CD4-positive, alpha-beta T cell treated with Interleukin-15 for 4 hours (primary cell): ENCODE results near the gene GDPD4.

Source experiments
- DNase-seq: peaks from one replicate; pipeline ENCODE4 v3.0.0-alpha.2; 2020; ENCODE audit warnings: low spot score

Gene GDPD4

GRCh38 chr11:77190331-77191075, 111.0 kb downstream of the GDPD4 start:
- no peak for DNase-seq

DNA sequence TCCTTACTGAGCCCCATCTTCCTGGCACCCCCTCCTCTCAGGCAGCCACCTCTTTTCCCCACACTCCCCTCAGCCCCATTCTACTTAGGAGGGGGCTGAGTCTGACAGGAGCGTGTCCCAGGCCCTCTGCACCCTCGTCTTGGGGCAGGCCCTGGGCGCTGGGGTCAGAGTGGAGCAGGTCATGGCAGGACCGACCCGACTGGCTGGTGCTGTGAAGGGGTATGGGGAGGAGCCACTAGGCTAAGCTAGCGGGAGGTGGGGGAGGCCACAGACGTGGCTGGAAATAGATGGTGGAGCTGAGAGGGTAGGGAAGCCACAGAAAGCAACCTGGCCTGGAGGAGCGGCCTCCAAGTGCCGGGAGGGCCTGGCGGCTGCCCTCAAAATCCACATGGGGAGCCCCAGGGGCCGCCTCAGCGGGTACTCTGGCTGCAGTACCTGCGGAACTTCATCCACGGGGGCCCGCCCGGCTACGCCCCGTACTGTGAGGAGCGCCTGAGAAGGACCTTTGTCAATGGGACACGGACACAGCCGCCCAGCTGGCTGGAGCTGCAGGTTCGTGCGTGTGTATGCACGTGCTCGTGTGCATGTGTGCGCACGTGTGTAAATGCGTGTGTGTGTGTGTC, 111.8 kb downstream of the GDPD4 start:
- DNase-seq, result no peak

DNA sequence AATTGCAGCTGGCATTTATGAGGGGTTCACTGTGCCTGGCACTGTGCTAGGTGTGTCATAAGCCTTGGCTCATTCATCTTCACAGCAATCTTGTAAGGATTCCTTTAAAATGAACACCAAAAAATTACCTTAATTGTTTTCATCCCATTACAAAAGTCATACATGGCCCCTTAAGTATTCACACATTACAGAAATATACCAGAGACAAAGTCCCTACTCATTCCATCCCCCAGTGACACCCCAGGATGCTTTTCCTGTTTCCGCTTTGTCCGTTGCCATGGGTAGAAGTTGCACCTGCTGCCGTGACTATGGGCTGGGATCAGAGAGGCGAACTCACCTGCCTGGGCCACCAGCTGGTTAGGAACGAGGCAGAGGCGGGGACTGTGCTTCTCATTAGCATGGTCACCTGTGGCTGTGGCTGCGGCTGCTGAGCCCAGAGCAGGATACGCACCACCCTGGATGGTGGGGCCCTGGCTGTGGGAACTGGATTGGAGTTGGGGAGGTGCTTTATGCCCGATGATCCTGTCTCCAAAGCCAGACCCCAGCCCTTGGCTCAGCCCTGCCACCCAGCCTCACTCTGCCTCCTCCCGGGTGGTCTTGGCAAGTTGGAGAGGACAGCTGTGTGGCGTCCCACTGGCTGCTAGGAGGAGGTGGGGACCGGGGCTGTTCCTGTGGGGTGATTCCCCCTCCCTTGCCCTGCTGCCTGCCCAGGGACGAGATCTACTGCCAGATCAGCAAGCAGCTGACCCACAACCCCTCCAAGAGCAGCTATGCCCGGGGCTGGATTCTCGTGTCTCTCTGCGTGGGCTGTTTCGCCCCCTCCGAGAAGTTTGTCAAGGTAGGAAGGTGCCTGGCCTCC, 112.6 kb downstream of the GDPD4 start:
- no peak for DNase-seq

- peak; percentile 56 for DNase-seq
Observed at GRCh38 chr11:77187776-77188632, 113.5 kb downstream of the GDPD4 start.

GRCh38 chr11:77187111-77187750, 114.3 kb downstream of the GDPD4 start:
- DNase-seq, result no peak

- DNase-seq, result no peak
Observed at GRCh38 chr11:77186302-77186701, 115.2 kb downstream of the GDPD4 start.

- DNase-seq, result no peak
Observed at GRCh38 chr11:77184136-77184860, 117.2 kb downstream of the GDPD4 start.

DNA sequence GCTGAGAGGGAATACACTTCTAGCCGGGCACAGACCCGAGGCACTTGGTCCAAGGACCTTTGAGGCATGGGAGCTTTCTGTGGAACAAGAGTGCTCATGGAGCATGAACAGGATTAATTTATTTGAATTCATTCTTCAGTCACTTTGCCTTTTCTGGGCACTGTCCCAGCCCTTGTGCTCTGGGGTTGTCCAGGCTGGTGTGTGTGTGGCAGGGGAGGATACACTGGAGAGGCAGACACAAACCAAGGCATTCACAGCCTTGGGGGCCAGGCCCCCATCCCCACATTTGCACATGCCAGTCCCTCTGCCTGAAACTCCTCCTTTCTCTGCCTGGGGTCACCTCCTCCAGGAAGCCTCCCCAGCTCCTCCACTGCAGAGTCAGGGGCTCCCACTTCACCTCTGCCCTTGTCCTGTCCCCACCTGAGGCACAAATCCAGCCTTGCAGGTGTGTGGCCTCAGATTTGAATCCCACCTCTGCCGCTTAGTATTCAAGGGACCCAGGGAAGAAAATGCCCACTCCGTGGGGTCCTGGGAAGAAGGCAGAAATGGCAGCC, 118.0 kb downstream of the GDPD4 start:
- DNase-seq, result no peak

DNA sequence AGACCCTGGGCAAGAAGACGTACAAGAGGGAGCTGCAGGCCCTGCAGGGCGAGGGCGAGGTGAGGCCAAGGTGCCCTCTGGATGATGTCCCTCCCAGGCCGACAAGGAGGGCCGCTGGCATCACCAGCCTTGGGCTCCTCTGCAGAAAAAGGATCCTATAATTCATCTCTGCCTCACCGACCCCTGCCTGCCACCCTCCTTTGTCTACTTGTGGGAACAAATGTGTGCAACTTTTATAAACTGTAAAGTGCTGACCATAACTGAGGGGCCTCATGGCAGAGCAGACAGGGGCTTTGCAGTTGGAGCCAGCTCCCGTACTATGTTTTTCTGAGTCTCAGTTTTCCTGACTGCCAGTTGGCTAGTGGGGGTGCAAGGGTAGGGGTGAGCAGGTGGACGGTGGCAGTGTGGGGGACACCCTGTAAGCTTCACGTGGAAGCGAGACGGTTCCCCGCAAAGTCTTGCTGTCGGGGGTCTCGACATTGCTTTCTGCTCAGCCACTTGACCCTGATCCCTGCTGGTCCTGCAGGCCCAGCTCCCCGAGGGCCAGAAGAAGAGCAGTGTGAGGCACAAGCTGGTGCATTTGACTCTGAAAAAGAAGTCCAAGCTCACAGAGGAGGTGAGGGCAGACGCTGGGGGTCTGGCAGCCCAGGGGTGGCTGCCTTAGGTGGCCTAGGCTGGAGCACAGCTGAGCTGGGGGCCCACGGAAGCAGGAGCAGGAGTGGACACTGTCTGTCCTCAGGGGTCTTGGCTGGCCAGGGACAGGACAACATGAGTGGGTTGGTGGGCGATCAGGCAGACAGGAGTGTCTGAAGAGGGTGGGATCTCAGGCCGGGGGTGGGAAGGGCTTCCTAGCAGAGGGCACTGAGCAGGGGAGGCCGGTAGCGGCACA, 118.7 kb downstream of the GDPD4 start:
- DNase-seq, result no peak

- DNase-seq, result no peak
Observed at GRCh38 chr11:77181799-77182541, 119.5 kb downstream of the GDPD4 start.

DNA sequence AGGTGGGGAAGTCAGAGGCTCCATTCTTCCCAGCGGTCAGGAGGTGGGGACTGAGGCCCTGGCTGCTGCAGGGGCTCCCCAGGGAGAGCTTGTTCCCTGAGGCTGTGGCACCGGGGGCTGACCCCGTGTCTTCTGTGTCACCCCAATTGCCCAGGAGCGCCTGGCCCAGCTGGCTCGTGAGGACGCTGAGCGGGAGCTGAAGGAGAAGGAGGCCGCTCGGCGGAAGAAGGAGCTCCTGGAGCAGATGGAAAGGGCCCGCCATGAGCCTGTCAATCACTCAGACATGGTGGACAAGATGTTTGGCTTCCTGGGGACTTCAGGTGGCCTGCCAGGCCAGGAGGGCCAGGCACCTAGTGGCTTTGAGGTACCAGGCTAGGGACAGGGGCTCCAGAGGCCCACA, 120.3 kb downstream of the GDPD4 start:
- no peak for DNase-seq

GRCh38 chr11:77180346-77180745, 121.1 kb downstream of the GDPD4 start:
- no peak for DNase-seq

- DNase-seq, result no peak
Observed at GRCh38 chr11:77179681-77180080, 121.8 kb downstream of the GDPD4 start.

- no peak for DNase-seq
Observed at GRCh38 chr11:77179048-77179447, 122.4 kb downstream of the GDPD4 start.

- DNase-seq, result no peak
Observed at GRCh38 chr11:77178150-77178549, 123.3 kb downstream of the GDPD4 start.

DNA sequence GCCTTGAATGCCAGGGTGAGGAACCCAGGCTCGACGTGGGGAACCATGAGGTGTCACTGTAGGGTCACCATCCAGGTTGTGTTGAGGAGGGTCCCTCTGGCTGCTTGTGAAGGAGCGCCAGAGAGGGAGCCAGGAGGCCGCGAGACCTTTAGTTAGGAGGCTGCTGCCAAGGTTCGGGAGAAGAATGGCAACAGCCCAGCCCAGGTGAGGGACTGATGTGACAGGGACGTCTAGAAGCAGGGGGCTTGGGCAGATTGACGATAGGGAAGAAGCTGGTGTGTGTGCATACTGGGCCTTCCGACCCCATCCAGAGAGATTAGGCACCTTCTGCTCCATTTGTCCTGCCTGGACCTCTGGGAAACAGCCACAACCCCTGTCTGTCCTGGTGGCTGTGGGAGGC, 124.5 kb downstream of the GDPD4 start:
- no peak for DNase-seq

DNA sequence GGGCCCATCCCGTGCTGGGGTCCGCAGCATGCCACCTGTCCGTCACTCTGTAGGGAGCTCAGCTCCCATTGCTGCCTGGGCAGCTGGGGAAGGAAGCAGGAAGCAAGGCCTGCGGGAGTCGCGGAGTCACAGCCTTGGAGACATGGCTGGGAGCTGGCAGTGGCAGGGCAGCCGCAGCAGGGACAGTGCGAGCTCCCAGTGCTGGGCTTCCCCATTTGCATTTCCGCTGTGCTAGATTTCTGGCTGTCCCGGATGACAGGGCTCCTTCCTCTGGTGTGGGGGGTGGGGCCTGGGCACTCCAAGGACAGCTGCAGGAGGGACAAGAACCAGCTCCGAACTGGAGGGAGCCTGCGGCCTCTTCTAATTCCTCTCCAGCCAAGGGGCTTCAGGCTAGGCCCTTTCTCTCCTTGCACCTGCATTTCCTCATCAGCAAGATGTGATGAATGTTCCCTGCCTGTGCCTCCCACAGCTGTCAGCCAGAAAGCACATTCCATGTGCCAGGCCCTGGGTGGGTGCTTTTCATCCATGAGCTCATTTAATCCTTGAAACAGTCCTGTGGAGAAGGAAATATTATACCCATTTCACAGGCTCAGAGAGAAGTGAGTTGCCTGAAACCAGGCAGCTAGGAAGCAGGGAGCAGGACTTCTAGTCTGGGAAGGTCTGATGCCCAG, 125.5 kb downstream of the GDPD4 start:
- DNase-seq, result no peak
